ENCODE results near the gene CAVIN3.

The CAVIN3 gene

DNA sequence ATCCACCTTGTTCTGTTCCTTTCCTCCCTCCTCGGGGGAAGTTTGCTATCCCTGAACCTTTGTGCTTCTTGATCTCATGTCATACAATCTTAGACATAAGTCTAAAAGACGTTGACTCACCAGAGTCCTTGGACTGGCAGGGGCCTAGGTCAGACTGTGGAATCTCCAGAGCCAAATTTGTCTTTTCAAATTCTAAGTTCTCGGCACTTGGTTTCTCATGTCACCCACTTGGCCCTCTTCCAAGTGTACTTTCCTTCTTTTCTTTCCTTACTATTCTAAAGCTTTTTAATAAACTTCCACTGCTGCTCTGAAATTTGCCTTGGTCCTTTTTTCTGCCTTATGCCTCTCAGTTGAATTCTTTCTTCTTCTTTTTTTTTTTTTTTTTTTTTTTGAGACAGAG, 39.9 kb upstream of the CAVIN3 start:
- no peaks in the 10 kb centered on the region for H3K9me3 ChIP-seq
- TF ChIP-seq, protein P1, sequence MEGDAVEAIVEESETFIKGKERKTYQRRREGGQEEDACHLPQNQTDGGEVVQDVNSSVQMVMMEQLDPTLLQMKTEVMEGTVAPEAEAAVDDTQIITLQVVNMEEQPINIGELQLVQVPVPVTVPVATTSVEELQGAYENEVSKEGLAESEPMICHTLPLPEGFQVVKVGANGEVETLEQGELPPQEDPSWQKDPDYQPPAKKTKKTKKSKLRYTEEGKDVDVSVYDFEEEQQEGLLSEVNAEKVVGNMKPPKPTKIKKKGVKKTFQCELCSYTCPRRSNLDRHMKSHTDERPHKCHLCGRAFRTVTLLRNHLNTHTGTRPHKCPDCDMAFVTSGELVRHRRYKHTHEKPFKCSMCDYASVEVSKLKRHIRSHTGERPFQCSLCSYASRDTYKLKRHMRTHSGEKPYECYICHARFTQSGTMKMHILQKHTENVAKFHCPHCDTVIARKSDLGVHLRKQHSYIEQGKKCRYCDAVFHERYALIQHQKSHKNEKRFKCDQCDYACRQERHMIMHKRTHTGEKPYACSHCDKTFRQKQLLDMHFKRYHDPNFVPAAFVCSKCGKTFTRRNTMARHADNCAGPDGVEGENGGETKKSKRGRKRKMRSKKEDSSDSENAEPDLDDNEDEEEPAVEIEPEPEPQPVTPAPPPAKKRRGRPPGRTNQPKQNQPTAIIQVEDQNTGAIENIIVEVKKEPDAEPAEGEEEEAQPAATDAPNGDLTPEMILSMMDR (IDR thresholded peaks at IDR 0.05) = no peak
- peak overlapping the region in 1 of 2 donors; percentile 38 for H3K27ac ChIP-seq
- no peaks in the 10 kb centered on the region for H3K36me3 ChIP-seq
- intact Hi-C loops (cut with DNase I; ENCODE audit: low total_unique reads) = loop anchor here (5.0 kb wide), 2 partner anchors 63 to 108 kb away; no protein-coding TSS in a partner anchor
- no peaks in the 10 kb centered on the region for H3K27me3 ChIP-seq
- peaks cover 0 to 49% (median 32%) of the 10 kb centered on the region in 4 donors for H3K4me1 ChIP-seq
- H3K4me3 ChIP-seq = no peak overlapping the region
- no peak for DNase-seq

DNA sequence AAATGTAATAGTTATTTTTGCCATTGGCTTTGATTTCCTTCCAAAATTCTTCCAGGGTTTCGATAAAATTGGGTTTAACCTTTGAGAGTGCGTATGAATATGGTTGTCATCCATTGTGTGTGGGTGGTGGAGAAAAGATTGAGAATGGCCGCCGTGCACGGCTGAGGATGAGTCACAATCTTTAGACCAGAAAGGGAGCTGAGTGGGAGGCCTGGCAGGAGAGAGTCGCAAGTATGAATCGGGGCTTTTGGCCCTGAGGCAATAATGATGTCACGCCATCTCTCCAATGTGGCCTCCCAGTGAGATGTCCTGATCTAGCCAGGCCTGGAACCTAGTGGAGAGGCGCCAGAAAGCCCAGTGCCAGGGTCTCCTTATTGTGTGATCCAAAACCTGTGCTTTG, 36.9 kb upstream of the CAVIN3 start:
- peak overlapping the region; percentile 73 to 79 for H3K27ac ChIP-seq
- H3K36me3 ChIP-seq = no peaks in the 10 kb centered on the region
- TF ChIP-seq, protein P1 (IDR thresholded peaks at IDR 0.05) = no peak
- peak; percentile 60 to 89 for DNase-seq
- no peaks in the 10 kb centered on the region for H3K9me3 ChIP-seq
- no peaks in the 10 kb centered on the region for H3K27me3 ChIP-seq
- no peak overlapping the region for H3K4me3 ChIP-seq
- peaks cover 0 to 33% (median 18%) of the 10 kb centered on the region in 4 donors for H3K4me1 ChIP-seq
- intact Hi-C loops (cut with DNase I; ENCODE audit: low total_unique reads) = loop anchor here (5.0 kb wide), 1 partner anchor 35 kb away; the partner anchor contains the start of gene CAVIN3

DNA sequence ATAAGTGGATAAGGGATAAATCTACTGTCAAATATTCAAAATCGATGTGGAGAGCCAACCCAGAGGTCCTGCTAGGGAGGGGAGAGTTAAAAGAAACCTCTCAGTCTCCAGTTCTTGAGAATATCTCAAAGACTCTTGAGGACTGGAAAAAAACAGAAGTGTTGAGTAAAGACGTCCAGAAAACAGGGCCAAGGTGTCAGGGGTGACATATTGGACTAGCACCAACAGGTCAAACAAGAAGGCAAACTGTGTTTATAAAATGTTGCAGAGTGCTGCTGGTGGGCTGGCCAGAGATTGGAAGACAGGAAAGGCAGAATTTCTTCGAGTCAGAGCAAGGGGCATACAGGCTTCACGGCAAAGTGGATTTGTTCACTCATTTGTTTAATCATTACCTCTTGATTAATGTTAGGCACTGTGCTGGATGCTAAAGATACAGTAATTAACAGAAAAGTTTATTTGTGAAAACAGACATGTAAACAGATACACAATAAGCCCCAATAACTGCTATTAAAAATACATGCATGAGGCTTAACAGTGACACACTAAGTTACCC, 36.3 kb upstream of the CAVIN3 start:
- peaks cover 0 to 29% (median 16%) of the 10 kb centered on the region in 4 donors for H3K4me1 ChIP-seq
- intact Hi-C loops (cut with DNase I; ENCODE audit: low total_unique reads) = loop anchor here (5.0 kb wide), 1 partner anchor 34 kb away; the partner anchor contains the start of gene CAVIN3
- H3K27me3 ChIP-seq = no peaks in the 10 kb centered on the region
- H3K9me3 ChIP-seq = no peaks in the 10 kb centered on the region
- H3K36me3 ChIP-seq = no peaks in the 10 kb centered on the region
- DNase-seq = no peak
- H3K4me3 ChIP-seq = no peak overlapping the region
- TF ChIP-seq, protein P1 (IDR thresholded peaks at IDR 0.05) = no peak
- H3K27ac ChIP-seq = peak overlapping the region; percentile 73 to 79

DNA sequence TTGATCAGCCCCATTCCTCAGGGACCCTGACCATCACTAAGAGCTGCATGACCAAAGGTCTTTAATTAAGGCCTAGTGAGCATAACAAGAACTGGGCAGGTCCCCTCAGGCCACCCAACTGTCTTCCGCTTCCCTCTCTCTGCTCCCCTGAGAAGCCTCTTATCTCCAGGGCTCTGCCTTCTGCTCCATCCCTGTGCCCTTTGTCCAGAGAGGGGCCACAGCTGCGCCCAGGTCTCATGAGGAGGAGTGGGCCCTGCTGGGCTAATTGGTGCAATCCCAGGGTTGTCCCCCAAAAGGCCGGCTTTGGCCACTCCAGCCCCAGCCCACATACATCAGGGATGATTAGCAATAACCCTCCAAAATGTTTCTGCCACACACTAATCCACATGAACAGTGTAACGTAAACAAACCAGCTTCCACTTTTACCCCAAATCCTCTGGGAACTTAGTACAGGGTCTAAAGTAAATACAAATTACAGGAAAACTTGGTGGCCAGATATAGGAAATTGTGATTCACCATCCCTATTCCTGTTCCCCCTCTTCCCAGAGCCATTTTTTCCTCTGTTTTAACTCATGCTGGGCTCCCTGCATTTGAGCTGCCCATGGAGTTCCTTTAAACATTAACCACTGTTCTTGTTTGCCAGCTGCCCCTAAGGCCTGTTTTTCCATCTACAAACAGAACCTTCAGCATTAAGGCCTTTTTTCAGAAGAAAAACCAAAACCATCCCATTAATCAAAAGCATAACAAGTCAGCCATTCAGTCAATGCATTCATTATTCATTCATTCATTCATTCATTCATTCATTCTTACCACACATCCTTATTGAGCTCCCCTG, 34.6 kb upstream of the CAVIN3 start:
- intact Hi-C loops (cut with DNase I; ENCODE audit: low total_unique reads) = loop anchor here (5.0 kb wide), 1 partner anchor 33 kb away; the partner anchor contains the start of gene CAVIN3
- TF ChIP-seq, protein P1 (IDR thresholded peaks at IDR 0.05) = no peak
- H3K4me1 ChIP-seq = peaks cover 0 to 21% (median 15%) of the 10 kb centered on the region in 4 donors
- no peaks in the 10 kb centered on the region for H3K36me3 ChIP-seq
- H3K27me3 ChIP-seq = no peaks in the 10 kb centered on the region
- DNase-seq = no peak
- no peak overlapping the region for H3K27ac ChIP-seq
- no peaks in the 10 kb centered on the region for H3K9me3 ChIP-seq
- no peak overlapping the region for H3K4me3 ChIP-seq

DNA sequence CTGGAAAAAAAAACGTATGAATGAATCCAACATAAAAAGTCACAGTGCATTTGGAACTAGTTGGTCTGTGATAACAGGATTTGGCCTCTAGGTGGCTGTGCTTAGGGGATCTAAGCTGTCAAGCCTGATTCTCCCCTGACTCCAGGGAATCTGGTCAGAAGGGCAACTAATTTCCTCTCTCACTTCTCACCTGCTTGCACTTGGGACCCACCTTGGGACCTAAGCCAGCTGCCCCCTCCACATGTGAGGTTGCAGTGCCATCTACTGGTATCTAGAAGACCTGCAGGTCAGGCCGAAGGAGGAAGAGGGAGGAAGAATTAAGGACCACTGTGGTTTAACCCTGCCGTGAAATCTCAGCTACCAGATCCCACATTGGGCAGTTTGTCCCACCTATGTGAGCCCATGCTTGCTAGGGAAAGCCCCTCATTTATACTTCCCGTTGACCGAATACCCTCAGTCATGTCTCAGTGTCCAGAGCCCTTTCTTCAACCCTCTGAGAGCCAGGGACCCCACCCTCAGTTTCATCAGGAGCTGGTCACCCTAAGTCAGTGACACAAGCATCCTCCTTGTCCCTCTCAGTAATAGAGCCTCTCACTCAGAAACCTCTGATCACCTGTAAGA, 33.2 kb upstream of the CAVIN3 start:
- Histone ChIP-seq H3K9me3 (no peaks in the 10 kb centered on the region), H3K4me1 (peaks cover 0 to 21% (median 15%) of the 10 kb centered on the region in 4 donors), H3K4me3 (no peak overlapping the region), H3K36me3 (no peaks in the 10 kb centered on the region), H3K27me3 (no peaks in the 10 kb centered on the region), H3K27ac (no peak overlapping the region)
- TF ChIP-seq, protein P1 (IDR thresholded peaks at IDR 0.05) = peak; percentile 95 to 98
- peak; percentile 39 to 70 for DNase-seq
- intact Hi-C loops (cut with DNase I; ENCODE audit: low total_unique reads) = no loop called here

Data from tibial artery (tissue), 4 donors.